GM23248 (cell line): ENCODE measurements around the gene TNKS2.

Experiments used
- EZH2 ChIP-seq: fragments of 200-600 bp; sonication (generic); IDR thresholded peaks from 2 replicates; pipeline ENCODE4 v1.6.1; 2018; ENCODE audit warnings: antibody characterized with exemption, mild to moderate bottlenecking; ENCODE audit not compliant: insufficient read depth, poor library complexity, severe bottlenecking
- EZH2phosphoT487 ChIP-seq: fragments of 200-600 bp; sonication (generic); IDR thresholded peaks from 2 replicates; pipeline ENCODE4 v1.6.1; 2018; ENCODE audit warnings: antibody characterized with exemption, moderate library complexity, mild to moderate bottlenecking, low read depth; ENCODE audit not compliant: insufficient read depth

- TF ChIP-seq EZH2 (no peak), EZH2phosphoT487 (no peak)
Observed at GRCh38 chr10:91759581-91759986, 38.6 kb upstream of the TNKS2 start.
